Progenitor cell of endocrine pancreas (in vitro differentiated cells): ENCODE data around the gene DBNDD2. TPM values are rescaled to one million over a fixed set of nuclear protein-coding genes. Genes with fewer than 3 reads are reported as not detected.

Experiments
- DNase-seq: peaks from one replicate; pipeline ENCODE4 v3.0.0; 2021; ENCODE audit warnings: low spot score; ENCODE audit not compliant: unreplicated experiment
- H3K27ac Mint-ChIP-seq: 2 replicates; pipeline ENCODE4 v1.8.0; 2021; ENCODE audit warnings: mild to moderate bottlenecking, moderate library complexity, mixed read lengths
- H3K27me3 Mint-ChIP-seq: 2 replicates; pipeline ENCODE4 v1.8.0; 2021; ENCODE audit warnings: mixed read lengths
- H3K36me3 Mint-ChIP-seq: 2 replicates; pipeline ENCODE4 v1.8.0; 2022; ENCODE audit warnings: mixed read lengths; ENCODE audit not compliant: insufficient read depth
- H3K4me1 Mint-ChIP-seq: 2 replicates; pipeline ENCODE4 v1.8.0; 2021; ENCODE audit warnings: low read depth, mixed read lengths
- H3K4me3 Mint-ChIP-seq: 2 replicates; pipeline ENCODE4 v1.8.0; 2021; ENCODE audit warnings: low read depth, mild to moderate bottlenecking, moderate library complexity, mixed read lengths
- H3K9me3 Mint-ChIP-seq: 2 replicates; pipeline ENCODE4 v1.8.0; 2021; ENCODE audit warnings: low read depth, mixed read lengths
- CTCF ChIP-seq: fragments of 200-600 bp; sonication (generic); IDR thresholded peaks from one replicate; pipeline ENCODE4 v1.5.0; 2021; ENCODE audit warnings: antibody characterized with exemption, mild to moderate bottlenecking; ENCODE audit not compliant: unreplicated experiment
- total RNA-seq: library from RNA; stranded (reverse); gene quantifications from 2 replicates; pipeline ENCODE4 v1.2.1, GENCODE V29; 2021

Gene DBNDD2
- total RNA-seq, 1 donor from 2014 or later: 23.2 TPM

DNA sequence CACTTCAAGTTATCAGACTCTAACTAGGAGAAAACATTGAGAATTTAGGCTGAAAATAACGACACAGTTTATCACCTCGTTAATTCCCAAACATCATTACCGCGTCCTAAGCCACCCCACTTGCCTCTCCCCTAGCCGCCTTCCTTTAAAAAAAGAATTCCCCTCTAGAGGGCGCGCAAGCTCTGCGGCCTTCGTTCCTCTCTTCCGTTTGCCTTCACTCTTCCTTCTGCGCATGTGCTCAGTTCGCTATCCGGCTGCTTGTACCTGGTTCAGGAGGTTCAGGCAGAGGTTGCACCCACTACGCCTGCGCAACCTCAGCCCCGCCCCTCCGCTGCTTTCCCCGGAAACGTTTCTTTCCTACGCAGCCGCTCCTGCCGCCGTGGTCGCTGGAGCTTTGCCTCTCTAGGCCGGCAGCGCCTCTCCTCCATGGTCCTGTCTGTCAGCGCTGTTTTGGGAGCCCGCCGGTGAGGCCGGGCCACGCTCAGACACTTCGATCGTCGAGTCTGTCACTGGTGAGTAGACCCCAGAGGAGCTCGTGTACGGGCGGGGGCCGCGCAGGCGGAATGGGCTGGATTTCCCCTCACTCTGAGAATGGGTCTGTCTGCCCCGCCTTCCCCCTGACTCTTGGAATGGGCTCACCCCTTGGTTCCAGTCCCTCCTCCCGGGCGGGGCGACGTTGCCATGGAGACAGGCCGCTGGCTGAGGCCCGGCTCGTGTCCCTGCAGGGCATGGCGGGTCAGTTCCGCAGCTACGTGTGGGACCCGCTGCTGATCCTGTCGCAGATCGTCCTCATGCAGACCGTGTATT, 45.1 kb upstream of the DBNDD2 start, which contains the start of gene SYS1:
Gene SYS1, plus strand, starts transcription at position 353 of the 807 bp plus-strand sequence. Its CDS starts 376 bp downstream, at position 729.
- peaks cover 4% of the 10 kb centered on the region for H3K36me3 Mint-ChIP-seq
- H3K4me1 Mint-ChIP-seq: peaks cover 39% of the 10 kb centered on the region
- no peaks in the 10 kb centered on the region for H3K9me3 Mint-ChIP-seq
- H3K27me3 Mint-ChIP-seq: peaks cover 14% of the 10 kb centered on the region
- TF ChIP-seq CTCF: peak; percentile 82
- DNase-seq: peak; percentile 97
- peak within 1 kb of the TSS; percentile 98 for H3K4me3 Mint-ChIP-seq
- peak within 1 kb of the TSS; percentile 99 for H3K27ac Mint-ChIP-seq

GRCh38 chr20:45363611-45364492, 44.2 kb upstream of the DBNDD2 start:
- Mint-ChIP-seq H3K4me1 (peaks cover 31% of the 10 kb centered on the region), H3K27me3 (peaks cover 6% of the 10 kb centered on the region), H3K27ac (peak overlapping the region; percentile 99), H3K36me3 (peaks cover 10% of the 10 kb centered on the region), H3K4me3 (peak overlapping the region; percentile 98), H3K9me3 (no peaks in the 10 kb centered on the region)
- DNase-seq: no peak
- TF ChIP-seq CTCF: no peak

GRCh38 chr20:45365444-45365970, 42.6 kb upstream of the DBNDD2 start:
- Mint-ChIP-seq H3K4me3 (no peak overlapping the region), H3K4me1 (peaks cover 25% of the 10 kb centered on the region), H3K27ac (no peak overlapping the region), H3K36me3 (peaks cover 10% of the 10 kb centered on the region), H3K9me3 (no peaks in the 10 kb centered on the region), H3K27me3 (no peaks in the 10 kb centered on the region)
- DNase-seq: no peak
- TF ChIP-seq CTCF: no peak

- no peak for TF ChIP-seq CTCF
- DNase-seq: no peak
- H3K9me3 Mint-ChIP-seq: no peaks in the 10 kb centered on the region
- no peak overlapping the region for H3K27ac Mint-ChIP-seq
- H3K4me1 Mint-ChIP-seq: peaks cover 20% of the 10 kb centered on the region
- no peak overlapping the region for H3K4me3 Mint-ChIP-seq
- H3K36me3 Mint-ChIP-seq: peaks cover 10% of the 10 kb centered on the region
- H3K27me3 Mint-ChIP-seq: no peaks in the 10 kb centered on the region
Observed at GRCh38 chr20:45366192-45366591, 41.9 kb upstream of the DBNDD2 start.

GRCh38 chr20:45366631-45367030, 41.5 kb upstream of the DBNDD2 start:
- no peak overlapping the region for H3K27ac Mint-ChIP-seq
- peaks cover 10% of the 10 kb centered on the region for H3K36me3 Mint-ChIP-seq
- peaks cover 18% of the 10 kb centered on the region for H3K4me1 Mint-ChIP-seq
- no peaks in the 10 kb centered on the region for H3K27me3 Mint-ChIP-seq
- no peaks in the 10 kb centered on the region for H3K9me3 Mint-ChIP-seq
- no peak for TF ChIP-seq CTCF
- DNase-seq: no peak
- no peak overlapping the region for H3K4me3 Mint-ChIP-seq
